PC-3 (cell line): Measurements from ENCODE around the gene MCL1. TPM values are rescaled to one million over a fixed set of nuclear protein-coding genes. Genes with fewer than 3 reads are reported as not detected.

Source experiments
- ATAC-seq: fragments of 200-7000 bp; cut with Tn5 transposase; 2 replicates; pipeline ENCODE4 v1.9.1; 2020; ENCODE audit warnings: mild to moderate bottlenecking, moderate library complexity
- BruUV-seq: library from RNA; stranded (reverse); fragments of 400-500 nt; replicated peaks from 2 replicates; lab custom pipeline; 2021; lab: Mats Ljungman, UMichigan
- CTCF ChIA-PET: fragments of 300-600 bp; sonication (Branson Sonifier 250); formaldehyde crosslinking; loops from one replicate; lab custom pipeline; 2022; ENCODE audit warnings: antibody characterized with exemption; lab: Charles Lee
- POLR2A ChIA-PET: fragments of 300-600 bp; sonication (Branson Sonifier 250); formaldehyde crosslinking; loops from one replicate; lab custom pipeline; 2022; ENCODE audit warnings: antibody characterized with exemption; ENCODE audit not compliant: unreplicated experiment; lab: Charles Lee
- DNase-seq: peaks from one replicate; pipeline ENCODE4 v3.0.0-alpha.2; 2015
- H2AFZ ChIP-seq: fragments of 300-600 bp; sonication (generic); 2 replicates; pipeline ENCODE4 v1.6.0; 2016; ENCODE audit warnings: antibody characterized with exemption, low read length
- H3F3A ChIP-seq: fragments of 300-600 bp; sonication (generic); one replicate; pipeline ENCODE4 v1.6.0; 2017; ENCODE audit warnings: antibody characterized with exemption, low read length, control low read depth, mild to moderate bottlenecking; ENCODE audit not compliant: unreplicated experiment
- H3K27ac ChIP-seq: fragments of 300-600 bp; sonication (generic); 2 replicates; pipeline ENCODE4 v1.5.1; 2016; ENCODE audit warnings: mild to moderate bottlenecking, low read length
- H3K27me3 ChIP-seq: fragments of 300-600 bp; sonication (generic); 2 replicates; pipeline ENCODE4 v1.6.1; 2016; ENCODE audit warnings: low read length, mixed read lengths
- H3K36me3 ChIP-seq: fragments of 300-600 bp; sonication (generic); 2 replicates; pipeline ENCODE4 v1.6.1; 2016; ENCODE audit warnings: low read depth, mixed run types, low read length, mixed read lengths
- H3K4me1 ChIP-seq: fragments of 300-600 bp; sonication (generic); 2 replicates; pipeline ENCODE4 v1.5.1; 2016; ENCODE audit warnings: low read length; ENCODE audit not compliant: insufficient read depth
- H3K4me2 ChIP-seq: fragments of 300-600 bp; sonication (generic); 2 replicates; pipeline ENCODE4 v1.6.0; 2016; ENCODE audit warnings: low read length
- H3K4me3 ChIP-seq: fragments of 300-600 bp; sonication (generic); 2 replicates; pipeline ENCODE4 v1.5.1; 2016; ENCODE audit warnings: mild to moderate bottlenecking, low read length, mixed read lengths
- H3K79me2 ChIP-seq: fragments of 300-600 bp; sonication (generic); 2 replicates; pipeline ENCODE4 v1.6.1; 2017; ENCODE audit warnings: low read length, mixed read lengths
- H3K9ac ChIP-seq: fragments of 300-600 bp; sonication (generic); 2 replicates; pipeline ENCODE4 v1.6.0; 2016; ENCODE audit warnings: mild to moderate bottlenecking, low read length
- H3K9me2 ChIP-seq: fragments of 300-600 bp; sonication (generic); replicated peaks from 2 replicates; pipeline ENCODE4 v1.6.1; 2016; ENCODE audit warnings: mixed run types, low read length, mixed read lengths
- H3K9me3 ChIP-seq: fragments of 300-600 bp; sonication (generic); 2 replicates; pipeline ENCODE4 v1.6.1; 2016; ENCODE audit warnings: low read length, mixed read lengths
- H4K20me1 ChIP-seq: fragments of 300-600 bp; sonication (generic); 2 replicates; pipeline ENCODE4 v1.6.1; 2016; ENCODE audit warnings: low read length, mixed read lengths
- EZH2 ChIP-seq: fragments of 300-600 bp; sonication (generic); IDR thresholded peaks from one replicate; pipeline ENCODE4 v1.6.1; 2017; ENCODE audit warnings: antibody characterized with exemption, mild to moderate bottlenecking, low read length; ENCODE audit not compliant: unreplicated experiment
- EZH2phosphoT487 ChIP-seq: fragments of 300-600 bp; sonication (generic); IDR thresholded peaks from 2 replicates; pipeline ENCODE4 v1.6.1; 2018; ENCODE audit warnings: mild to moderate bottlenecking, antibody characterized with exemption, low read length, borderline replicate concordance
- intact Hi-C: fragments of 100-400 bp; cut with micrococcal nuclease; formaldehyde crosslinking; loops from 2 replicates; pipeline ENCODE4 v1.9.0; 2023
- total RNA-seq: library from RNA; depleted of rRNA; stranded (reverse); fragments of >200 nt; gene quantifications from 2 replicates; pipeline ENCODE4 v1.2.3, GENCODE V29; 2014
- TF ChIP-seq, protein P1 (sequence below): fragments of 300-600 bp; sonication (generic); conservative IDR thresholded peaks from 2 replicates; pipeline ENCODE4 v1.5.1; 2017; ENCODE audit warnings: antibody characterized with exemption, low read depth, mild to moderate bottlenecking, low read length

The MCL1 gene
- total RNA-seq, 1 experiment from 2014 or later: 285 TPM

DNA sequence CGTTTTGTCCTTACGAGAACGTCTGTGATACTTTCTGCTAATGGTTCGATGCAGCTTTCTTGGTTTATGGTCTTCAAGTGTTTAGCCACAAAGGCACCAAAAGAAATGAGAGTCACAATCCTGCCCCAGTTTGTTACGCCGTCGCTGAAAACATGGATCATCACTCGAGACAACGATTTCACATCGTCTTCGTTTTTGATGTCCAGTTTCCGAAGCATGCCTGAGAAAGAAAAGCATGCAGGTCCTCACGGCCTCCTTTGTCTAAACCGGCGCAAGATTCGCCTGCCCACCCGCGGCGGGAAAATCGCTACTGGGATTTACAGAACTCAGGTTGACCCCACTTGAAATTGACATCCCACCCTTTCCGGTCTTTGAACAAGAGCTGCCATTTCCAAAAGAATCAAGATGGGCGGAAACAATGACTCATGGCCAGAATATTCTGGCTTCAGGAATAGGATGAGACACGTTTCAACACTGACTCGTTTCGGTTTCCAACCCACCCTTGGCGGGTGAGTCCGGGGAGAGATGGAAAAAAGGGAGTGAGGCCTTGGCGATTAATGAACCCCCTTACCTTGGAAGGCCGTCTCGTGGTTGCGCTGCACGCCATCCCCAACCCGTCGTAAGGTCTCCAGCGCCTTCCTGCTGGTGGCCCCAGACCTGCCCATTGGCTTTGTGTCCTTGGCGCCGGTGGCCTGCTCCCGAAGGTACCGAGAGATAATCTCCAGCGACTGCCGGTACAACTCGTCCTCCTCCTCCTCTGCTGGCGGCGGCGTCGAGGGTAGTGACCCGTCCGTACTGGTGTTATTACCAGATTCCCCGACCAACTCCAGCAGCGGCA lies 919 bp downstream of the MCL1 start:
- ATAC-seq: peak; percentile 34
- Histone ChIP-seq H3K9ac (peak overlapping the region; percentile 98), H4K20me1 (peaks cover 54% of the 10 kb centered on the region), H3K79me2 (peaks cover 68% of the 10 kb centered on the region), H3K27me3 (no peaks in the 10 kb centered on the region), H3K9me2 (no peaks in the 10 kb centered on the region), H3F3A (peaks cover 17% of the 10 kb centered on the region), H3K4me3 (peak overlapping the region; percentile 93), H3K4me2 (peak overlapping the region; percentile 92), H3K4me1 (peaks cover 26% of the 10 kb centered on the region), H2AFZ (no peak overlapping the region), H3K27ac (peak overlapping the region; percentile 89), H3K9me3 (no peaks in the 10 kb centered on the region), H3K36me3 (peaks cover 53% of the 10 kb centered on the region)
- intact Hi-C loops: loop anchor here (1.0 to 5.0 kb wide), 5 partner anchors 17 to 234 kb away; no protein-coding TSS in a partner anchor
- ChIA-PET CTCF (interaction anchor here (0.6 kb wide), 1 partner anchor 196 kb away, joined by 6 read pairs; no protein-coding TSS in a partner anchor), POLR2A (interaction anchor here (0.6 to 2.6 kb wide), 8 partner anchors 17 to 807 kb away, joined by 4 to 31 read pairs (median 14); partner anchors contain the start of gene GOLPH3L)
- TF ChIP-seq EZH2: no peak
- no peak for TF ChIP-seq EZH2phosphoT487
- TF ChIP-seq, protein P1, sequence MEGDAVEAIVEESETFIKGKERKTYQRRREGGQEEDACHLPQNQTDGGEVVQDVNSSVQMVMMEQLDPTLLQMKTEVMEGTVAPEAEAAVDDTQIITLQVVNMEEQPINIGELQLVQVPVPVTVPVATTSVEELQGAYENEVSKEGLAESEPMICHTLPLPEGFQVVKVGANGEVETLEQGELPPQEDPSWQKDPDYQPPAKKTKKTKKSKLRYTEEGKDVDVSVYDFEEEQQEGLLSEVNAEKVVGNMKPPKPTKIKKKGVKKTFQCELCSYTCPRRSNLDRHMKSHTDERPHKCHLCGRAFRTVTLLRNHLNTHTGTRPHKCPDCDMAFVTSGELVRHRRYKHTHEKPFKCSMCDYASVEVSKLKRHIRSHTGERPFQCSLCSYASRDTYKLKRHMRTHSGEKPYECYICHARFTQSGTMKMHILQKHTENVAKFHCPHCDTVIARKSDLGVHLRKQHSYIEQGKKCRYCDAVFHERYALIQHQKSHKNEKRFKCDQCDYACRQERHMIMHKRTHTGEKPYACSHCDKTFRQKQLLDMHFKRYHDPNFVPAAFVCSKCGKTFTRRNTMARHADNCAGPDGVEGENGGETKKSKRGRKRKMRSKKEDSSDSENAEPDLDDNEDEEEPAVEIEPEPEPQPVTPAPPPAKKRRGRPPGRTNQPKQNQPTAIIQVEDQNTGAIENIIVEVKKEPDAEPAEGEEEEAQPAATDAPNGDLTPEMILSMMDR: no peak
- TSS peak; percentile 52 for BruUV-seq
- DNase-seq: peak; percentile 97

- DNase-seq (no peak), ATAC-seq (no peak)
- H3F3A ChIP-seq: peaks cover 25% of the 10 kb centered on the region
- CTCF ChIA-PET: interaction anchor here (0.6 kb wide), 1 partner anchor 86 kb away, joined by 3 read pairs; no protein-coding TSS in a partner anchor
- H3K9ac ChIP-seq: peak overlapping the region; percentile 98
- intact Hi-C loops: loop anchor here (2.0 to 5.0 kb wide), 4 partner anchors 27 to 235 kb away; no protein-coding TSS in a partner anchor
- H3K4me3 ChIP-seq: peak overlapping the region; percentile 93
- TF ChIP-seq, protein P1: no peak
- TF ChIP-seq EZH2phosphoT487: no peak
- TF ChIP-seq EZH2: no peak
- POLR2A ChIA-PET: interaction anchor here (0.6 to 2.6 kb wide), 4 partner anchors 16 to 807 kb away, joined by 3 to 31 read pairs (median 6); partner anchors contain the start of gene GOLPH3L
- no peaks in the 10 kb centered on the region for H3K9me2 ChIP-seq
- no peaks in the 10 kb centered on the region for H3K9me3 ChIP-seq
- H3K27me3 ChIP-seq: no peaks in the 10 kb centered on the region
- H3K79me2 ChIP-seq: peaks cover 76% of the 10 kb centered on the region
- H4K20me1 ChIP-seq: peaks cover 61% of the 10 kb centered on the region
- BruUV-seq: no TSS peak
- no peak overlapping the region for H2AFZ ChIP-seq
- H3K36me3 ChIP-seq: peaks cover 61% of the 10 kb centered on the region
- peak overlapping the region; percentile 89 for H3K27ac ChIP-seq
- peaks cover 31% of the 10 kb centered on the region for H3K4me1 ChIP-seq
- peak overlapping the region; percentile 92 for H3K4me2 ChIP-seq
These were observed 1.7 kb downstream of the MCL1 start for GRCh38 chr1:150577557-150578271.
